GM19023 (cell line): ENCODE data around the gene TMEM89.
A peak's percentile ranks its signal among the peaks of the same experiment; 100 is the strongest.

Experiments used
- ATAC-seq: cut with Tn5 transposase; IDR thresholded peaks from one replicate; pipeline ENCODE4 v1.9.1; 2021; ENCODE audit warnings: mild to moderate bottlenecking, moderate library complexity; ENCODE audit not compliant: unreplicated experiment

Gene TMEM89, protein sequence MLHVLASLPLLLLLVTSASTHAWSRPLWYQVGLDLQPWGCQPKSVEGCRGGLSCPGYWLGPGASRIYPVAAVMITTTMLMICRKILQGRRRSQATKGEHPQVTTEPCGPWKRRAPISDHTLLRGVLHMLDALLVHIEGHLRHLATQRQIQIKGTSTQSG

DNA sequence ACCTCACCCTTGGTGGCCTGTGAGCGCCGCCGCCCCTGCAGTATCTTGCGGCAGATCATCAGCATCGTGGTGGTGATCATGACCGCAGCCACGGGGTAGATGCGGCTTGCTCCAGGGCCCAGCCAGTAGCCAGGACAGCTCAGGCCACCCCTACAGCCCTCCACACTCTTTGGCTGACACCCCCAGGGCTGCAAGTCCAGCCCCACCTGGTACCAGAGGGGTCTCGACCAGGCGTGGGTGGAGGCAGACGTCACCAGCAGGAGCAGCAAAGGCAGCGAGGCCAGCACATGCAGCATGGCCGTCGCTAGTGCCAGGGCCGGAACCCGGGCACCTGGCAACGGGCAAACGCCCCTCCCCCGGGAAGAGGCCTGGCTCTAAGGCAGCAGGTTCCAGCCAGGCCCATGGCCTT lies at the start of gene TMEM89:
Gene TMEM89, minus strand, starts transcription at position 309 of the 409 bp plus-strand sequence. Its CDS starts 13 bp downstream, at position 296.
- ATAC-seq: no peak

DNA sequence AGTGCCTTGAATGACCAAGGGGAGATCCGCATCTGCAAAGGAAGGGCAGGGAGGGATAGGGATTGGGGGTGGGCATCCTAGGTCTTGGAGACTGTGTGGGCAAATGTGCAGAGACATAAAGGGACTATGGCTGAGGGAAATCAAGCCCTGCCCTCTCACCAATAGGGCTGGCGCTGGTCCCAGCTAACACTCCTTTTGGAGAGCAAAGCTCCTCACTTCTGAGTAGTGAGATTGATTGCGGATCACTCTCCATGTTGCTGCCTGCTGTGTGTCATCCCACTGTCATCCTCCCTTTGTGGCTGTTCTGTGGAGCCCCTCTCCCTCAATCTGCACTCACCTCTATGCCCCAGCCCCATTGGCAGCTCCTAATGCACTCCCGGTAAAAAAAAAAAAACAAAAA lies 43.4 kb upstream of the TMEM89 start:
- no peak for ATAC-seq

DNA sequence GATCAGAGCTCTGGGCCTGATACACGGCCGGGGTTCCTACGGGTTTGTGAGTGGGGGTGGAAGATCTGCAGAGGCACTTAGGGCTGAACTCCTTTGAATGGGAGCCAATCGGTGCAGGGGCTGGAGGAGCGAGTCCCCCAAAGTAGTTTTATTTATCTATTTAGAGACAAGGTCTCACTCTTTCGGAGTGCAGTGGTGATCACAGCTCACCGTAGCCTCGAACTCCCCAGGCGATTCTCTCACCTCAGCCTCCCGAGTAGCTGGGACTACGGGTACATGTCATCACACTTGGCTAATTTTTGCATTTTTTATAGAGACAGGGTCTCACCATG lies 42.7 kb upstream of the TMEM89 start:
- ATAC-seq: no peak

DNA sequence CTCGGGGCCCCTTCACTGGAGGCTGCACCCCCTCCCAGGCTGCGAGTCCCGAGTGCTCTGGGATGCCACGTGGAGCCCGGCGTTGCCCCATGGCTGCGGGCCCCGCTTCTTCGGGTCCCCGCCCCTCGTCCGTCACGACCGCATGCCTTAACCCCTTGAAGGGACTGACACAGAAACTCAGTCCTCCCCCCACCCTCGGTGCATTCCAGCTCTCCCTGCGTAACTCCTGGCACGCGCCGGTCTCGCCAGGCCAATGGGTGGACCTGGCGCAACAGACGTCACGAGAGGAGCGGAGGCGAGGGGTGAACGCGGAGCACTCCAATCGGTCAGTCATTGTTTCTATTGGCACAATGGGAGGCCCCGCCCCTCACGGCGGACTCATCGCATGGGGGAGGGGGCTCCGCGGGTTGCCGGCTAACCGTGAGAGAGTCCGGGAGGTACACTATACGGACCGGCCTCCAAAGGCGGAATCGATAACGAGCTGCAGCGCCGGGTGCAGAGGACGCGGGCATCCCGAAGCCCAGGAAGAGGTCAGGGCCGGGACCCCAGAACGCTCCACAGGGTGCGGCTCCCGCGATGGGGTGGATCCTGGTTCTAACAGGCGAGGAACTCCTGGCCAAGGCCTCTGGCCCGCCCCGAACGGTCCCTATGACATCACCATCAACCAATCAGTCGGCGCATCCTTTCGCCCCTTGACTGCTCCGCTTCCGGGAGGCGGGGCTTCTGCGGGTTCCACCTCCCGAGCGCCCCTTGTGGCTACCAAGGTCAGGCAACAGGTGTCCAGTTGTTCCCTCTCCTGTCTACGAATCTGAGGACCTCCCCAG lies 42.1 kb upstream of the TMEM89 start:
- peak; percentile 83 for ATAC-seq

DNA sequence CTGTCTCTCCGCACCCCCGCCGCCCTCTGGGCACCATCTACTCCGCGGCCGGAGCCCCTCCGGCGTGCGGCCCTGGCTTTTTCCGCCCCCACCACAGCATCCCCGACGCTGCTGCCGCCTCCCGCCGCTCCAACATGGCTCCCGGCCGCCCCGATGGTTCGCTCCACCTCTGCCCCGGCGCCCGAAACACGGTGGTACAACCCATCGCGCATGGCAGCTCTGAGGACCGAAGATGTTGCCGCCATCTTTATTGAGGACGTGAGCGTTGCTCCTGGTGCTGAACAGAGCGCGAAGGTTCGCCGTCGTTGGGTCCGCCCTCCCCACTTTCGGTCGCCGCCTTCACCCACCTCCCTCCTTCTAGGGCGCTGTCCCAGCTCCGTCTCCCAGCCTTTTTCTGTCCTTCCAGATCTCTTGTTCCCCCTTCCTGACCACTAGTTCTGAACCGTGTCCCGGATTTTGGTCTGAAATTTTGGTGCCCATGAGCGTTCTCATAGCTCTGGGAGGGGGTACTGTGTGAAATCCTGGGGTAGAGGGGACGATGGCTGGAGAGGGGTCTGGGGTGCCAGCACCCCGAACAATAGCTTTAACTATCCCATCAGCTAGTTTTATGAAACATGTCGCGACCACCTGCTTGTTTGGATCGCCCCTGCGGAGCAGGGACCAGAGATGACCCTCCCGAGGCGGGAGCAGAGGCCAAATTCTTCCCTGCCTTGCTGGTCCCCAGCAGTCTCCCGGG lies 41.4 kb upstream of the TMEM89 start, which contains the start of gene CELSR3:
Gene CELSR3, minus strand, starts transcription at position 134 of the 736 bp plus-strand sequence. CDS start 252 bp downstream, outside the sequence.
- ATAC-seq: no peak

DNA sequence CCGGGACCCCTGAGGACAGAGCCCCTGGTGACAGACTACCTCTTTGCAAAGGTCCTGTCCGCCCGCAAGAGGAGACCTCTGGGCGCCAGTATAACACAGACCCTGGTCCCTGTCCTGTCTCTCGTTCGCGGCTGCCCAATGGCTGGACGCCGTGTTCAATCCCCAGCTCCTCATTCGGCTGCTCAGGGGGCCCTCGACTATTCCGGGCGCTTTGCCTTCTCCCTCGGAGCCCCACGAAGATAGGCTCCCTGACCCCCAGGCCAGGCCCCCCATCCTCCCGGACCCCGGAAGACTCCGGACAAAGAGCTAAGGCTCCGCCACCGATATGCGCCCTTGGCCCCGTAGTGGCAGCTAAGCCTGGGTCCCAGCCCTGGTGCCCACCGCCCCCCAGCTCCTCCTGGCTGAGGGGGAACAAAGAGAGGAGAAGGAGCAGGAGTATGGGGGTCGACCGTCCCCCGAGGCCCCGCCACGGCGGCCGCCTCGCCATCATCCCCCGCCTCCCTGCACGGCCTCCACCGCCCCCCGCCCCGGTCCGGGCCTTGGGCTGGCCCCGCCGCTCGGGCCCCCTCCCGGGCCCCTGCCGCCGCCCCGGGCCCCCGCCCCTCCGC lies 40.7 kb upstream of the TMEM89 start:
- no peak for ATAC-seq

DNA sequence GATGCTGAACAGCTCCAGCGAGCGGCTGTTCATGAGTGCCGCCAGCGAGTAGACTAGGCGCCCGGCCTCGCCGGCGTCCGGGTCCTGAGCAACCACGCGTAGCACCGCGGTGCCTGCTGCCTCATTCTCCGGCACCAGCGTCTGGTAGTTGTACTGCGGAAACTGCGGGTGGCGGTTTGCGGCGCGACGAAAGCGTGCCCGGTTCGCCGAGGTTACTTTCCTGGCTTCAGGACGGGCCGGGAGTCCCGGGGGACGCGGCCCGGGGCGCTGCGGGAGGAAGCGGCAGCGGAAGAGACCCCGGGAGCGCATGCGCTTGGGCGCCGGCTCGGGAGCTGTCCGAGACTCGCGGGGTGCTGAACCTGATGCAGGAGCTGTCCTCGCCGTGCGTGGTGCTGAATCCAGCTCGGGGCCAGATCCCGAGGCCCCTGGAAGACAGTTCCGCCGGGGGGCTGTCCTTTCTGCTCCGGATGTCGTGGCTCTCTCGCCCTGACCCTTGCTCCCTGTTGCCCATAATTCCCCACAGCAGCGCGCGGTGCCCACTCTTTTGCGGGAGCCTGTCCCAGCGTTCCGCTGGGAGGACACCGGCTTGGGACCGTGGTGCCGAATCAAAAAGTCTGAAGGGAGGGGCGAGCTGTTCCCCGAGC lies 40.1 kb upstream of the TMEM89 start:
- ATAC-seq: no peak

DNA sequence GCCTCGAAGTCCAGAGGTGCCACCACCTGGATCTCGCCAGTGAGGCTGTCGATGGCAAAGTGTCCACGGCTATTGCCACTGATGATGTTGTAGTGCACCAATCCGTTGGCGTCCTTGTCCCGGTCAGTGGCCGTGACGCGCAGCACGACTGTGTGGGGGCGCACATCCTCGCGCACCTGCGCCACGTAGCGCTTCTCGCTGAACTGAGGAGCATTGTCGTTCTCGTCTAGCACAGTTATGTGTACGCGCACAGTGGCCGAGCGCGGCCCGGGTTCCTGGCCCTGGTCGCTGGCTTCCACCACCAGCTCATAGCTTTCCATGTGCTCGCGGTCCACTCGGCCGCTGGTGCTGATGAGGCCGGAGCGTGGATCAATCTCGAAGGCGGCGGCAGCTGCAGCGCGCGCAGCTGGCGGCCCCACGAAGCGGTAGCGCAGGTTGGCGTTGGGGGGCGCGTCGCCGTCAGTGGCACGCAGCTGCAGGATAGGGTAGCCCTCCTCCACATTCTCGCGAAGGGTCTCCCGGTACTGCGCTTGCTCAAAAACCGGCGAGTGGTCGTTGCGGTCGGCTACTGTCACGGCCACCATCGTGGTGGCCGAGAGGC lies 39.3 kb upstream of the TMEM89 start:
- ATAC-seq: no peak

DNA sequence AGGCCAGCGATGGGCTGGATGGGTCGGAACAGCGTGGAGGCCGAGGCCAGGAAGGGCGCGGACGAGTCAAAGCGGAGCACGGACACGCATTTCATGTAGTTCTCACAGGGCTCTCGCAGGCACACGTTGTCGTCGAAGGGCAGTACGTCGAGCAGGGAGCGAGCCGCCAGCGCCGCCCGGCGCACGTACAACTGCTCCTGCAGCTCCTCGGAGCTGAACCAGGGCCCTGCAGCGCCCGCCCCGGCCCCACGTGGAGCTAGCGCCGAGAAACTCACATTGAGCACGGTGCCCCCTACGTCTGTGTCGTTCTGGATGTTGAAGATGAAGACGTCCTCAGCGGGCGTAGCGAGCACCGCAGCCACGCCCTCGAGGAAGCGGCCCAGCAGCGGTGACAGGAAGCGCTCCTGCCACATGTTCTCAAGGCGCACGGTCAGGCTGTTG lies 35.3 kb upstream of the TMEM89 start:
- ATAC-seq: no peak

DNA sequence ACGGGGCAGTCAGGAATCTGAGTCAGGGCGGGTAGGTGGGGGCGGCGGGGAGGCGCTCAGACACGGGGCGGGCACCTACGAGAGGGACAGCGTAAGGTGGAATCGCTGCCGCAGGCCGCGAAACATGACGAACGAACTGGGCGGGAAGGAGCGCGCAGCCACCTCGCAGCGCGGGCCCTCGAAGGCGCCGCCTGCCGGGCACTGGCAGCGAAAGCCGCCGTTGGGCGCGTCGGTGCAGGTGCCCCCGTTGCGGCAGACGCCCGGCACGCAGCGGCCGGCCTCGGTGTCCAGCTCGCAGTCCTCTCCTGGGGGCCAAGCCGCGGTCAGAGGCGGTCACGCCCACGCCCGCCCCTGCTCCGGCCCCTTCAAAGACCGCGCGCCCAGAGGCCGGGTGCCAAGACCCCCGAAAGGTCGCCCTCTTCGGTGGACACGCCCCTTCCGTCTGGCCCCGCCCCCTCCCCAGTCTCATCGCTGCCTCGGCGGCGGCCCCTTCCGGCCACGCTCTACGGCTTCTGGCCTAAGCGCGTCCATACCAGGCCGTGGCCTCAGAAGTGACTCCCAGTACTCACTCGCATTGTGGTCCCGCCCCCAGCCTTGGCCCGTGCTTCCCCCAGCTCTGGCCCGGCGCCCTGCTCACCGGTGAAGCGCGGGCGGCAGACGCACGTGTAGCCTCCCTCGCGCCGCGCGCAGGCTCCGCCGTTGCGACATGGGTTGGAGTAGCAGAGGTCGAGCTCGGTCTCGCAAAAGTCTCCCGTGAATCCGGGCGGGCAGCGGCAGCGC lies 34.7 kb upstream of the TMEM89 start:
- peak; percentile 62 for ATAC-seq

DNA sequence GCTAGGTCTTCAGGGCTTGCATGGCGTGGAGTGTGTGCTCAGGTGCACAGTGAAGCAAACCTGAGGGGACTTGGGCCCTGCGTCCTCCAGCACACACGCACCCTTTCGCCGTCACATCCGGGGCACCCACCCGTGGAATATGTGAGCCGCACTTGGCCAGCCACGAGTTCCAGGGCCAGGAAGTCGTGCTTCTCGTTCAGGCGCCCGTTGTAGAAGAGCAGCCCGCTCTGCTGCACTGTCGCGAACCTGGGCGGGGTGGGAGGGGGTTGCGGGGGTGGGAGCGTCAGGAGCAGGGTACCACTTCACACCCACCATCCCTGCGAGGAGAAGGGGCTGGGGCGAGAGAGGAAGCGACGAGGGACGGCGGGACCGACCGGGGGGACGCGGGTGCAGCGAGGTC lies 34.0 kb upstream of the TMEM89 start:
- no peak for ATAC-seq

DNA sequence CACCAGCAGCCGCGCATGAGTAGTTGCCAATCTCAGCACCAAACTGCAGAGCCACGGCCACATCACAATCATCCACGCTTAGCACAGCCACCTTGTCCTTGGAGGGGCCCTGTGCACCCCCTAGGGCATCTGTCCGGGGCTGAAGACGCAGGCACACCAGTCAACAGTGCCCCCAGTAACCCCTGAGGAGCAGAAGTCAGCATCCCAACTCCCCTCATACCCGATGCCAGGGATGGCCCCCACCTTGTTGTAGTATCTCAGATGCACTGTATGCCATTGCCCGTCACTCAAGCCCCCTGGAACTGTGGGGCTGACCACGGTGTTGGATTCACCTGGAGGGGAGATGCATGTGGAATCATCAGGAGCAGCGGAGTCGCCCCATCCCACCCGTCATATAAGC lies 33.5 kb upstream of the TMEM89 start:
- no peak for ATAC-seq

DNA sequence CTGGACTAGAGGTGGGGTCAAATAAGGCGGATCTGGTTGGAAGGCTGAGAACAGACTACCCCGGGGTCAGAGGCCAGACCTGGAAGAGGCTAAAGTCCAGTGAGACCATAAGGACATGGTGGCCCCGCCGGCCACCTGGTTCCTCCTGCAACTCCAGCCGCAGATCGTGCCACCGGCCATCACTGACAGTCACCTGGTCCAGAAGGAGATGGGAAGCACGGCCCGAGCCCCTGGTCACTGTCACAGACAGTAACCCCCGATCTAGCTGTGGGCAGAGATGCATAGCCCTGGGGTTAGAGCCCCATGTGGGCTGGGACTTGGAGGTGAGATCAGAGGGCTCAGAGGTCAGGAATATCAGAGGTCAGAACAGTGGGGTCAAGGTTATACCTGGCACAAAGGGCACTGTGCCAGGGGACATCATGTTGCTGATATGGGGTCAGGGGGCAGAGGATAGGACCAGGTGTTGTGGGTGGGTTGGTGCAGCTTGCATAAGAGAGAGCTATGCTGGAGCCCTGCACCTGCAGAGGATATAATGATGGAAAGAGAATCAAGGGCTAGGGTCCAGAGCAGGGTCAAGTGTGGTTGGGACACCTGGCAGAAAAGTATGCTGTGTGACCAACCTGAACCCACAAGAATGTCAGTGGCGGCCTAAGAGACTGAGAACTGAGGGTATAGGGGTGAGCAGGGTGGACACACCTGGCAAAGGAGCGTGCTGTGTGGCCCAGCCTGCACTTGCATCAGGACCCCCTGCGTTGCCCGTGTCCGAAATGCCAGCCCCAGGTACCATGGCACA lies 31.6 kb upstream of the TMEM89 start:
- no peak for ATAC-seq

DNA sequence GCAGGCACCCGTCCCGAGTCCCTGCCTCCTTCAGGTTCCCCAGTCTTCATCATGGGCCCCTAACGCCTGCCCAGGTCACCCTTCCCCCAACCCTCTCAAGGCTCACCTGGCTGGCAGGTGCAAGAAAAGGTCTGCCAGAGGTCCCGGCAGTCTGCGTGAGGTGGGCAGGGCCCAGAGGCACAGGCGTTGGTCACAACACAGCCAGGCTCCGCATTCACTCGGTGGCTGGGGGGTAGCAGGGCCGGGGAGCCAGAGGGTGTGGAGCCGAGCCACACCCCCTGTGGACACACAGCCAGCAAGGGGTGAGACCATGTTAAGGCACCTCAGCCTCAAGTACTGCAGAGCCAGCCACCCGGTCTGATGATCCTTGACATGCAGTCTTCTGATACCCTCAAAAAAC lies 30.2 kb upstream of the TMEM89 start:
- ATAC-seq: no peak

DNA sequence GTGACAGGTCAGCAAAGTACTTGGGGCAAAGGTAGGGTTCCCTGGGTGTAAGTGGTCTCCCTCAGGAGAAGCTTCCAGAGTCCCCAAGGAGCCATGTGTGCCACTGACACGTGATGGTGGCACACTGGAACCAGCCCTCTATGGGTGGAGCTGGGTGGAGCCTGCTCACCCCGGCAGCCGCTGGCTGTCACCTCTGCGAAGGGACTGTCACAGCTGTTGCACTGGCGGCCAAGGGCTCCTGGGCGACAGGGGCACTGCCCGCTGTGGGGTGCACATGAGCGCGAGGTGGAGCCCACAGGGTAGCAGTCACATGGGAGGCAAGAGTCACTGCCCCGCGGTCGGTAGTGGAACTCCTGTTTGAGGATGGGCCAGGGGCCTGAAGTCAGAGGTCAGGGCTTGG lies 29.2 kb upstream of the TMEM89 start:
- no peak for ATAC-seq

DNA sequence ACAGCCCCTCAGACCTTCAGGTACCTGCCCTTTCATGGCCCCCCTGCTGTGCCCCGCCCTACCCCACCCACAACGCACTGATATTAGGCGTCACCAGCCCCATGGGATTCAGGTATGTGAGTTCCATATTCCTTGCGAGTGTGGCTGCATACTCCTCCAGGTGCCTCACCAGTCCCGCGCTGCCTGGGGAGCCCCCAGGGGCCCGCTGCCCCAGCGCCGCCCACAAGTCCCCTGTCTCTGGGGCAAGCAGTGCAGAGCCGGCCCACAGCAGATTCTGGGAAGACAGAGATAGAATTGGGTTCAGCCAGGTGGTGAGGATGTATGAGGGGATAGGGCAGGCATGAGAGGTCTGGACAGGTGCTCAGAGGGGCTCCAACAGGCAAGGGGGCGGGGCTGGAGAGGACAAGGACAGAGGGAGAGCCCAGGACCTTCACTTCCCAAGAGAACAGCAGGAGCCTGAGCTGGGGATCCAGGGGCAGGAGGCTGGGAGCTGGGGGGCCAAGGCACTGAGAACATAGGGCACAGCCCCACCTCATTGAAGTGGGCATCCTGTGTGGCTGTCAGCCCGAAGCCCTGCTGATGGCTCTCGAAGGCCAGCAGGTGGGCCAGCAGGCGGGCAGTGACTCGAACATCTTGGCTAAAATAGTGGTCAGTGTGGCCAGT lies 26.8 kb upstream of the TMEM89 start:
- no peak for ATAC-seq

DNA sequence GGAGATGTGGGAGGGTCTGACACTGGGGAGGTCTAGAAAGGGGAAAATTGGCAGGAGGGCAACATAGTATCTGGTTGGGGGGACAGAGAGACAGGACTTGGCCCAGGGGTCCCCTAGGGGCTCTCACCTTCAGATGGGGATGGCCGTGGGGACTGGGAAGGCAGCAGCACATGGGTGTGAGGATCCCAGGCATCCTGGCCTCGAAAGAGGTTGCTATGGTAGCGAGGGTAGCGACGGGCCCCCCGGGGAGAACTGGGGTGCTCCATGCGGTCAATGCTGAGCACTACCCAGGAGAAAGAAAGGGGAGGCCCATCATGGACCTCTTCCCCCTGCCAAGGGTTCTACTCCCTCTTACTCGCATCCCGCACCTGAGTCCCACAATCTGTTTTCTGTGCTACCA lies 26.1 kb upstream of the TMEM89 start:
- ATAC-seq: no peak
